IPS-11a (cell line): Measurements from ENCODE around the gene RERE.
"Not testable (repeated sequence)": the region's sequence is repeated elsewhere in the genome, so short reads cannot be mapped to it uniquely, and the experiment has no call there.

Experiments used
- H3K4me3 ChIP-seq: one replicate; pipeline ENCODE4 v1.5.1; 2013; ENCODE audit warnings: low read depth, low read length, control low read depth

The RERE gene

DNA sequence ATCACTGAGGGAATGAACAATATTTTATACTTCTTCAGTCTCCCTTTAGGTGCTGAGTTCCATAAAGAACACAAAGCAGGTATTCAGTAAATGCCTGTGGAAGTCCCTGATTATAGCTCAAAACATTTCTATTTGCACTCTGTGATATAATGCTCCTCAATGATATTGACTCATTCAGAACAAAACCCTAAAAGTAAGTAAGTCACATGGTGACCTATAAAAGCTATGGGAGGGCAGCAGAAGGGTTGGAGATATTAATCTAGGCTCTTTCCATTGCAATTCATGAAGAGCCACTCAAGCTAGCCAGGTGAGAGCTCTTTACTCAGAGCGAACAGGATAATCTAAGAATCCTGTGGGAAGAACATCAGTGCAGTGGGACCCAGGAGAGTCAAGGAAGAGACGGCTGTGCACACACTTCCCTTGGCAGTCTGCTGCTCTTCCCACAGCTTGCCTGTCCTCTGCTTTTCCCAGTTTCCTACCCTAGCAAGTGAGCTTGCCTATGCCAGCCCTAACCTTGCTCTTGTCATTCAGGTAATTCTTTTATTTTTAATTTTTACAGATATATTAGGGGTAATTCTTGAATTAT, 197.4 kb downstream of the RERE start:
- not testable (repeated sequence) for H3K4me3 ChIP-seq

DNA sequence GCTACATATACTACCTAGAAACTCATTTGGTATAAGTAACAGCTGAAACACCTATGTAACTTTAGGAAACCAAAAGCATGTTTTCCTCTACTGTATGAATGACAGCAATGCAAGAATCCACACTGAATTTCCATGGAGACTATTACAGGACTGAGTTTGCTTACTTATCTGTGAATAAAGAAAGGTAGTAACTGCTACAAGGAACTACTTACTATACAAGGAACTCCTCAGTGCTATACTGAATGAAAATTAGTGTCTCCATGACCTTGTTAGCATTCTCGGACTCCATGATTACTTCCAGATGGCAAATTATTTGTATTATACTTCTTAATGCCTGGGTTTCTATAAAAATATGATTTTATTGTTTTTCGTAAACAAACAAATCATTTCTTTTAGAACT, 198.0 kb downstream of the RERE start:
- H3K4me3 ChIP-seq: not testable (repeated sequence)

DNA sequence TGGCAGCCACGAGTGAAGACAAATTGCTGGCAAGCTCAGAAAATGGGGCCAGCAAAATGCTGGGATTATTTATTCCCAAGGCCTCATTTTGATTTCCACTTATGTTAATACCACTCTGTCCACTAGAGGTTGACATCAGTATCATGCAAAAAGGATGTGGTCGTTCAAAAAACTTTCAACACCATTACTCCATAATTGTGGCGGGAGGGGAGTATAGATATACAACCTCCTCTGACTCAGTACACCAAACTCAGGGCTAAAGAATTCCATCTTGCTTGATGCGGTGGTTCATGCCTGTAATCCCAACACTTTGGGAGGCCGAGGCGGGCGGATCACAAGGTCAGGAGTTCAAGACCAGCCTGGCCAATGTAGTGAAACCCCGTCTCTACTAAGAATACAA, 200.6 kb downstream of the RERE start:
- H3K4me3 ChIP-seq: not testable (repeated sequence)

DNA sequence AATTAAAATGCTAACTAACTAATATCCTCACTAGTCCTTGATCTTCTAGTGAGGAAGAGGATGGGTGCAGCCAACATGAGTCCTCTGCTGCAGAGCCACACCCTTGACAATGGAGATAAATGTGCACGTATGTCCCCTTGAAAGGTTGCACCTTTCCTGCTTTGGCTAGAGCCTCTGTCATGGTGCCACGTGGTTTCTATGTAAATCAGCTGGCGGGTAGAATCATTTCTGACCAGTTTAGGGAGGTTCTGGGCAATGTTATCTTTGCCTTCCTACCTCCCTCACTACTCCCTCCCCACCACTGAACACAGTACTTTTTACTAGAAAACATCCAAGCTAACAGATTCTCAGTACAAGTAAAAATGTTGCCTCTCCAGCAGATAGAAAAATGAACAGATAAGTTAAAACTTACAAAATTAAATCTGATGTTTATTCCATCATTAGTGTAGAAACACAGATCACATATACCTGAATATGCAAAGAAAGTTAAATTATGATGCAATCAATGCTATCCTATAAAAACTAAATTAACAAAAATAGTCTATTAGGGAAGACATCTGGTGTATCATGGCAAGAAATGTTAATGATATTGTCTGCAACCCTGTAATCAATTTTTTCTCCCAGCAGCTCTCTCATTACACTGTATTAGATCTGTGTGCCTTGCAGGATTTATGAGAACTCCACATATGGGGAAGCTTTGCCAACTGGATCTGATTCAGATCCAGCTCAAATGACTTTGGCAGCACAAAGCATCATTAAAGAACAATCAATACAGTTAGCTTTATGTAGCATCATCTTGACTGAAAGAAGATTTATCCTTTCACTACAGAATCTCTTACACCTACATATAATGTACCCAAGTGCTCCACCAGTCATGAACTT, 205.6 kb downstream of the RERE start:
- H3K4me3 ChIP-seq: not testable (repeated sequence)

DNA sequence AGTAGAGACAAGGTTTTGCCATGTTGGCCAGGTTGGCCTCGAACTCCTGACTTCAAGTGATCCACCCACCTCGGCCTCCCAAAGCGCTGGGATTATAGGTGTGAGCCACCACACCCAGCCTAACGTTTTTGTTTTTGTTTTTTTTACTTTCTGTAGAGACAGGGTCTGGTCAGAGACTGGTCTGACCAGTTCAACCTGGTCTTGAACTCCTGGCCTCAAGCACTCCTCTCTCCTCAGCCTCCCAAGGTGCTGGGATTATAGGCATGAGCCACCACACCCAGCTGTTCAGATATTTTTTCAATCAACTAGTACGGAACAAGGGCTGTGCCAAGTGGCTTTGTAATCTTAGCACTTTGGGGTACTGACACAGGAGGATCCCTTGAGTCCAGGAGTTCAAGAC, 209.5 kb downstream of the RERE start:
- H3K4me3 ChIP-seq: no peak overlapping the region

DNA sequence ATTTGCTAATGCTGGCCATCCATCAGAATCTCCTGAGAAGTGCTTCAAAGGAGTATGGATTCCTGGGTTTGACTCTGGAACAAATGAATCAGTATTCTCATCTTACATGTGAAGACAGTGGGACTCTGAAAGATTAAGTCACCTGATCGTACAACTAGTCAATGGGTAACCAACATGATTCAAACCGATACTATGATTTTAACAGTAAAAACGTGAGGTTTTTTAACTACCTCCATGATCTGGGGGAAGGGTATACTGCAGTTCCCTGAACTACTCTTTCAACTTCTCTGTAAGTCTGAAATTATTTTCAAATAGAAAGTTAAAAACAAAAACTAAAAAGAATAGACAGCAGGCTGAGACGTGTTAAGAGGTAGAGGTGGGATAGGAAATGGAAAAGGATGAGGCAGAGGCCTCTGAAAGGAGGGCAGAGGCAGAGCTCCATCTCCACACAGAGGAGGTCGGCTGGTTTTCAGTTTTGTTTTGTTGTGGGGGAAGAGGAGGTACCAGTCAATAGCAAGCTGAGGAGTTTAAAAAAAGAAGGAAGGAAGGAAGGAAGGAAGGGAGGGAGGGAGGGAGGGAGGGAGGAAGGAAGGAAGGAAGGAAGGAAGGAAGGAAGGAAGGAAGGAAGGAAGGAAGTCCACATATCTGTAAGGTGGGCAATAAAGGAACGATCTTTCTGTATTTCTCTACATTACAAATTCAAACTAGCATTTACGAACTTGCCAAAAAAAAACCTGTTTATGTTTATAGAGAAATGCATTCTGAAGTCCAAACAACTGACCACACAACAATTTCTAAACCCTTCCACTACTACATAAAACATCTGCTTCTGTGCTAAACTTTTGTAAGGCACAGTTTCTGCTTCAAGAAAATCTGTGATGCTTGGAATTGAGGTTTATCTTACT, 213.1 kb downstream of the RERE start:
- no peak overlapping the region for H3K4me3 ChIP-seq

DNA sequence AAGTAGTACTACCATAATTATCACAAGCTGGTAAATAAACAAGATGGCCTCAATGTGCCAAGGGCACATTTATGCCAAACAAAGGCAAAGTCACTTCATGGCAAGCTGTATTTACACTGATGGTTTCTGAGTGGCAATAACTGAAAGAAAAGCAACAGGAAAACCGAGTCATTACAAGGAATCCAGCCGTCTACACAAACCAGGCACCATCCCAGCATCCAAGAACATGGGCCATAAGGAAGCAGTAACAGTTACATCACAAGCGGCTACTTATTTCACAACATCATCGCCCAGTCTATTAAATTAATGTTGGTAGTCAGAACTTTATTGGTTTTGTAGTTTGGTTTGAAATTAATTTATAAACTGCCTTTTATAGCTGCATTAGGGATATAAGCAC, 214.2 kb downstream of the RERE start:
- H3K4me3 ChIP-seq: no peak overlapping the region

DNA sequence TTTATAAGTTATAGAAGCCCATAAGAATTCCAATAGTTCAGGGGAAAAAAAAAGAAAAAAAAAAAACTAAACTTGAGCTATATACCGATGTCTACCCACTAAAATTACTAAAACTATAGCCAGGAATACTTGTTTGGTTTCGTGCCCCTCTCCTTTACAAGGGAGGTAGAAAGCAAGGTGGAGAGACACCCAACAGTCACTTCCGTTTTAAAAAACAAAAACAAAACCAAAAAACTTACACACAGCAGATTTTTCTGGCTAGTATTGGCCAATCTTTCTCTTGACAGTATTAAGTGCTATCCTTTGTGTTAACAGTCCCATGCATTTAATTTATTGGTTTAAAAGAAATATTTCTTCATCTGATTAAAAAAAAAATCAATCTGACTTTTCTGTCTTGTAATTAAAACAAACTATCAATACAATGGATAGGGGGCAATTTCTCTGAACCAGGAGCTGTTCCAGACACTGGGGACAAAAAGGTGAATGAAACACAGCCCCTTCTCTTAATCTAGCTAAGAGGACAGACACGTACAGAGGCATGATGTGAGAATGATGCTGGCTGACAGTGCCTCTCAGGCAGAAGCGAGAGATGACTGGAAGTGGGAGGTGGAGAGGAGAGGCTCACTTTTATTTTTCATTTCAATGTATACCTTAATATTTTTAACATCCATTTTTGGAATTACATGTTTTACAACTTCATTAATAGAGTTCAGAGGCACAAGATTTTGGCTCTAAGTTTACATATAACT, 214.8 kb downstream of the RERE start:
- H3K4me3 ChIP-seq: no peak overlapping the region

DNA sequence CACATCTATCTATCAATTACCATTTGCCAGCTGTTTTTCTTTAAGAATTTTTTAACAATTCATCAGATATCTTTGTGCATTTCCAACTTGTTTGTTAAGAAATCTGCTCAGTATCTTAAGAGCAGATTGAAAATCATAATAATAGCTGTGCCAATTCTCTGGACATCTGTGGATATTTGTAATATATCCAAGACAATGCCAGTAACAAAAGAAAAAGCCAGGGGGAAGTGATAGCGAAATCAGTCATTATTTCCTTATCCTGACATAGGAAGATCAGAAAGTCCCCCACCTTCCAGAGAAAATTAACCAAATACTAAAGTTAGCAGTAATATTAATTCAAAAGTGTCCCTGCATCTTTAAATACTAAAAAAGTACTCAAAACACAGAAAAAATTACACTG, 217.1 kb downstream of the RERE start:
- no peak overlapping the region for H3K4me3 ChIP-seq

DNA sequence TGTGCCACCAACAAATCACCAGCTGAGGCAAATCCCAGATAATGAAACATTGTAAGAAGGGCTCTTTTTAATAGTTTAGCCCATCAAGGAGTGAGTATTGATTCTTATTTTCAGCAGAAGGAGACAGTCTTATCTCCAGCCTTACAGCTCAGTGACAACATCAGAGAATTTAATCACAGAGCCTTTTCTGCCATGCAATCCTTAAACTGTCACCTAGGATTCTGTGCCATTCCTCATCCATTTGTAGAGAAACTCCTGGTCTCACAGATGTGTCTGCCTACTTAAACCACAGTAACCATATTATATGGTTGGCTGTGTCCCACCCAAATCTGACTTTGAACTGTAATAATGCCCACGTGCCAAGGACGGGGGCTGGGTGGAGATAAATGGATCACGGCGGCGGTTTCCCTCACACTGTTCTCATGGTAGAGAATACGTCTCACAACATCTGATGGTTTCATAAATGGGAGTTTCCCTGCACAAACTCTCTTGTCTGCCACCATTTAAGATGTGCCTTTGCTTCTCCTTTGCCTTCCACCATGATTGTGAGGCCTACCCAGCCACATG, 217.7 kb downstream of the RERE start:
- no peak overlapping the region for H3K4me3 ChIP-seq

DNA sequence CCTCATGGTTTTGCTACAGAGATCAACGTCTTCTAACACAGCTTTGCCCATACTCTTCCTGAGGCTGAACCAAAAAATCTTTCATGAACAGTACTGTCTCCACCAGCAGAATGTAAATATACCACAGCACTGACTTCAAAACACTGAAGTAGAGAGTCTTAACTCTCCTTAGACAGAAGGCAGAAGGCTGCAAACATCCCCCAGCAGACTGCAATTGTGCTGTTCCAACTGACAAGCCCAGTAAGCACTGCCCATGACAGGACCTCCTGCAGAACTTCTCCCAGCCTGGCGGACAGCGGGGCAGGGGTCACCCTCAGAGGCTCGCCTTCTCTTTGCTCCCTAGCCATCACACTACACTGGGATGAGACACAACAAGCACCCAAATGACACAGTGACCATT, 218.7 kb downstream of the RERE start:
- no peak overlapping the region for H3K4me3 ChIP-seq

DNA sequence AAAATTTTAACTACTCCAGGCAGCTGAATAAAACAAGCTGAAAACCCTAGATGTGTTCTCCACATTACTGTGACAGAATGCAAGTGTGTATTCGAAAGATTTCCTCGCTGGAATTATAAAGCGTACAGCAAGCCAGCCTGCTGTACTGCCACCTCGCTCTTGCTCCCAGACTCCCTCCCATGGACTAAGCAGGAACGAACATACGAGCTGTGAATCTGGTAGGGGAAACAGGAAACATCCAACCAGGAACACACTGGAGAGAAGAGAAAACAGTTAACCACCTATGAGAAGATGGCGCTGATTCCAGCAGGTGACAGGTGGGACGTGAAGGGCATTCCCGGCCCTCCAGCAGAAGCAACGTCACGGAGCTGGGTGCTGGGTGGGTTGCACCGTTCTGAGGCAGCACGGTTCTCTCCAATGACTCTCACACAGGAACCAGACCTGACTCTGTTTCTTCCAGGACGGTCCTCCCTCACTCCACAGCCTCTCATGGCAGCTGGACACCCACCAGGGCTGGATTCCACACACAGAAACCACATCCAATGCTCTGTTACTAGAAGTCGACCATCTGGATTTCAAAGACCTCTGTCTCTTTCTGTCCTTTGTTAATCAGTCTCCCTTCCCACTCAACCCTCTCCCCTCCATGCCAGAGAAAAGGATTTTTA, 219.2 kb downstream of the RERE start:
- H3K4me3 ChIP-seq: no peak overlapping the region

DNA sequence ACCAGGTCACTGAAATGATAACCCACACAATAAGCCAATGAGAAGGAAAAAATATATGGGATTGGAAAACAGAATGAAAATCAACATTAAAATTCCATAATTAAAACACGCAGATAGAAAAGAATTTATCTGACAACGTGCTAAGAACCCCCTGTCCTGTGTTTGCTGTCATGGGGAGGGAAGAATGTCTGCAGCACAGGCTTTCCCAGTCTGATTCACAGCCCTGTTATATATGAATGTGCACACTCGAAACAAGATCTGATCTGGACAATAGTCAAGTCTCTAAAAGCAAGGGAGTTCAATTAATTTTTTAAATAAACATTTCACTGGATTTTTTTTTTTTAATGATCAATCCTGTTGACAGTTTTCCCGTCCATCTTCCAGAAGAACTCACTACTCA, 220.0 kb downstream of the RERE start:
- no peak overlapping the region for H3K4me3 ChIP-seq

DNA sequence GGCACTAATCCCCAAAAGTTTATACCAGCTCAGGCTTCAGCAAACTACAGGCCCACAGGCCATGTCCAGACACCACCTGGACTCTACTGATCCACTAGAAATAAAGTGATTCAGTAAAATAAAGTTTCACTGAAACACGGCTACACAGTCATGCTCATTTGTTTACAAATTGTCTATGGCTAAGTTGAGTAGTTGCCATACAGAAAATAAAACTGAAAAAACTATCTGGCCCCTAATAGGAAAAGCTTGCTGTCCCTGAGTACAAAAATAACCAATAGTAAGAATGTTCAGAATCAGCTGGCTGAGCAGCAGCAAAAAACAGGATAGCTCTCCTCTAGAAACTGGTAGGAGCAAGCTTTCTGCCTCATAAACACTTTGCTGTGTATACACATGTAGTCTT, 221.5 kb downstream of the RERE start:
- no peak overlapping the region for H3K4me3 ChIP-seq

DNA sequence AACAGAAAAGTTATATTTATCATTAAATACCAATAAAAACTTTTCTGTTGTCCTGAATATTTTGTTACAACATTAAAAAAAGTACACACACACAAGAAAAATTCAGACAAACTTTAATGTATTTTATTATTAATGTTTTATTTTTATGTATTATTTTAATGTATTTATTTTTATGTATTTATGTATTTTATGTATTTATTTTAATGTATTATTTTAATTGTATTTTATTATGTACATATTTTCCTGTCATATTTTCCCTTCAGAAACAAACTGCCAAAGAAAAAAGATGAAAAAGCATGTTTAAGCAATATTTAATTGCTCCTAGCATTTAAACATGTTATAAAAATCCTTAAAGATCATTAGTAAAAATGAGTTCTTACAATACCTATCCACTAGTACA, 222.1 kb downstream of the RERE start:
- H3K4me3 ChIP-seq: no peak overlapping the region

DNA sequence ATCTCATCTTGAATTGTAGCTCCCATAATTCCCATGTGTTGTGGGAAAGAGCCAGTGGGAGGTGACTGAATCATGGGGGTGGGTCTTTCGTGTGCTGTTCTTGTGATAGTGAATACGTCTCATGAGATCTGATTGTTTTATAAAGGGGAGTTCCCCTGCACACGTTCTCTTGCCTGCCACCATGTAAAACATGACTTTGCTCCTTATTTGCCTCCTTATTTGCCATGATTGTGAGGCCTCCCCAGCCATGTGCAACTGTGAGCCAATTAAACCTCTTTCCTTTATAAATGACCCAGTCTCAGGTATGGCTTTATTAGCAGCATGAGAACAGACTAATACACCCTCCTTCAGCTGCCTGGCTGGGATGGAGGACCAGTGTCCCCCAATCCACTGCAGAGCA, 224.1 kb downstream of the RERE start:
- not testable (repeated sequence) for H3K4me3 ChIP-seq

DNA sequence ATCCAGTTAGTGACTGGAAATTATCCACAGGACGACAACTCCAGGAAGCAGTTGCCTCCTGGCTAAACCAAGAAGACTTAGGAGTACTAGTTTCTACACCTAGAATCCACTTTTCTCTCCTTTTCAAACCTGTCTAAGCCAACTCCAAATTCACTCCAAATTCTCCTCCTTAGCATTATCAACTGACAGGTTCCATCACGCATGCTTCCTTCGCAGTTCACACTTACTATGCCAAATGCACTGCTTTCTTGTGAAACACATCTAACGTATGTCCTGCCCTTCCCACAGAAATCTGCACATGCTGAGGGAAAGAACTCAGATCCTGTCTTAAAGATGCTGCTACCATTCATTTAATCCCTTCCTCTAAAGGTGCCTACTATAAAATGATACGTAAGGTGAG, 225.9 kb downstream of the RERE start:
- H3K4me3 ChIP-seq: no peak overlapping the region

DNA sequence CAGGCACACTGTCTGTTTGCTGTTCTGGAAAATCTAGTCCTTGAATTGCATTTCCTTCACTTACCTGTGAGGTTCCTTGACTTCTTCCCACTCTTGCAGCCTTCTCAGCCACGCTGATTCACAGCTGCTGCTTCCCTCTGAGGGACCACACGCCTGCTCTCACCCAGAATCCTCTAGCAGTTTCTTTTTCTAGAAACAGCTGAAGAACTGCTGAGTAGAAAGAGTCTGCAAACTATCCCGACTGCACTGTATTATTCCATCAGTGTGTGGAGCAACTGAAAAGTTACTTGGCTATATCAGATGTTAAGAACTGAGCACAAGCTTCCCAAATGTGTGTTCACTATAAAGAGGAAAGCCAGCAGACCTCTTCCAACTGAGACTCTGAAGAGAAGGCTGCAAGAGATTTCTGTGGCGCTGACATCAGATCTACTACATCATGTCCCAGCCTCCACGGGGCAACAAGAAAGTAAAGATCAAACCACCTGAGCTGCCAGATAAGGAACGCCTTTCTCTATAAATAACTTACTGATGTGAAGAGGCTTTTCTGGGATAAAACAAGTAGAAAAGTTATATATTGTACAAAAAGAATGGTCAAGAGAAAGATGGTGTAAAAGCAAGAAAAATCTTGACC, 226.6 kb downstream of the RERE start:
- H3K4me3 ChIP-seq: no peak overlapping the region

DNA sequence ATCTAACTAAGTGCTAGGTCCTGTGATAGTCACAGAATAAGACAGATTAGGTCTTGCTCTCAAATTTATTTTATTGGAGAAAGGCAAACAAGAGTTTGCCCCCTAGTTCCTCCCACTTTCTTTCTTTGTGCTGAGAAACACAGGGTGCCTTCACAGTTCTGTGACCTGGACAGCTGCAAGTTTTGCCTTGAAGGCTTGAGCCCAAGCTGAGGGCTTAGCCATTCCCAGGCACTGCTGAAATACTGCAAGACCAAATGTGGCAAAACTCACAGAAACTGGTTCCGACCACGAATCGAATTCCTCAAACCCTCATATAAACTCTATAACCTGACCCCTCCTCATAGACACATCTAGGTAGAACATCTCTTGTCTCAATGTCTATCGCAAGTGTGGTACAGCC, 227.9 kb downstream of the RERE start:
- H3K4me3 ChIP-seq: no peak overlapping the region

DNA sequence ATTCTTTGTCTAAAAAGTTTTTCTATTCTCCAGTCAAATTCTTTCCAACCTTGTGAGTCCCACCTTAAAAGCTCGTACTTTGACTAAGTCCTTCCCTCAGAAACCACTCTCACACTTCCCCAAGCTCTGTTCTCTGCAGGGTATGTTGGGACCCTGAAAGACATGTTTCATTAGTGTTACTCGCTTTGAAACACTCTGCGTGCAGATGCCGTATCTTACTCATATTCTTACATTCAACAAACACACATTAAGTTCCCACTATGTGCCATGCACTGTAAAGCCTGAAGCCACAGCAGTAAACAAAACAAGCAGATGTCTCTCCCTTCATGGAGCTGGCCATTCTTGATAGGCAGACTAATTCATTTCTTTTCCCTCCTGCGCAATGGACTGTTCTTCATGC, 229.7 kb downstream of the RERE start:
- H3K4me3 ChIP-seq: no peak overlapping the region
